ES-I3 (cell line): ENCODE data around the gene BICDL2.

Experiments used
- H3K36me3 ChIP-seq: 2 replicates; pipeline ENCODE4 v1.6.1; 2013; ENCODE audit warnings: mild to moderate bottlenecking, low read length, control low read depth, moderate library complexity; ENCODE audit not compliant: insufficient read depth
- H3K4me1 ChIP-seq: 2 replicates; pipeline ENCODE4 v1.6.1; 2013; ENCODE audit warnings: mild to moderate bottlenecking, control low read depth, low read length; ENCODE audit not compliant: insufficient read depth
- H3K9ac ChIP-seq: 2 replicates; pipeline ENCODE4 v1.6.1; 2013; ENCODE audit warnings: low read depth, mild to moderate bottlenecking, low read length, moderate library complexity
- H3K9me3 ChIP-seq: 2 replicates; pipeline ENCODE4 v1.6.1; 2013; ENCODE audit warnings: mild to moderate bottlenecking, low read length, moderate library complexity; ENCODE audit not compliant: control insufficient read depth, insufficient read depth

The BICDL2 gene

GRCh38 chr16:3008690-3009037 lies 28.1 kb downstream of the BICDL2 start:
- Histone ChIP-seq H3K9ac (peak overlapping the region; percentile 34), H3K4me1 (peaks cover 50% of the 10 kb centered on the region), H3K36me3 (no peaks in the 10 kb centered on the region), H3K9me3 (no peaks in the 10 kb centered on the region)

- H3K4me1 ChIP-seq: peaks cover 45% of the 10 kb centered on the region
- no peaks in the 10 kb centered on the region for H3K36me3 ChIP-seq
- H3K9ac ChIP-seq: peak overlapping the region; percentile 55
- no peaks in the 10 kb centered on the region for H3K9me3 ChIP-seq
Observed at GRCh38 chr16:3007957-3008689, 28.6 kb downstream of the BICDL2 start.

- H3K36me3 ChIP-seq: no peaks in the 10 kb centered on the region
- H3K9ac ChIP-seq: peak overlapping the region; percentile 55
- peaks cover 41% of the 10 kb centered on the region for H3K4me1 ChIP-seq
- no peaks in the 10 kb centered on the region for H3K9me3 ChIP-seq
Observed at GRCh38 chr16:3007059-3007956, 29.4 kb downstream of the BICDL2 start.

- no peaks in the 10 kb centered on the region for H3K9me3 ChIP-seq
- H3K9ac ChIP-seq: peak overlapping the region; percentile 71
- peaks cover 25% of the 10 kb centered on the region for H3K4me1 ChIP-seq
- no peaks in the 10 kb centered on the region for H3K36me3 ChIP-seq
Observed at GRCh38 chr16:3004781-3005284, 31.9 kb downstream of the BICDL2 start.

GRCh38 chr16:3004319-3004718 lies 32.4 kb downstream of the BICDL2 start:
- H3K36me3 ChIP-seq: no peaks in the 10 kb centered on the region
- peaks cover 23% of the 10 kb centered on the region for H3K4me1 ChIP-seq
- H3K9ac ChIP-seq: no peak overlapping the region
- H3K9me3 ChIP-seq: no peaks in the 10 kb centered on the region

- peaks cover 20% of the 10 kb centered on the region for H3K4me1 ChIP-seq
- H3K9ac ChIP-seq: no peak overlapping the region
- H3K36me3 ChIP-seq: no peaks in the 10 kb centered on the region
- no peaks in the 10 kb centered on the region for H3K9me3 ChIP-seq
Observed at GRCh38 chr16:3003582-3004270, 33.0 kb downstream of the BICDL2 start.

- H3K9ac ChIP-seq: no peak overlapping the region
- H3K9me3 ChIP-seq: no peaks in the 10 kb centered on the region
- no peaks in the 10 kb centered on the region for H3K36me3 ChIP-seq
Observed at GRCh38 chr16:3001316-3001715, 35.4 kb downstream of the BICDL2 start.

GRCh38 chr16:3000540-3000939 lies 36.2 kb downstream of the BICDL2 start:
- H3K36me3 ChIP-seq: no peaks in the 10 kb centered on the region
- no peaks in the 10 kb centered on the region for H3K9me3 ChIP-seq
- no peak overlapping the region for H3K9ac ChIP-seq
- H3K4me1 ChIP-seq: peaks cover 6% of the 10 kb centered on the region

More at GRCh38 chr16:3001316-3001715, 35.4 kb downstream of the BICDL2 start:
- H3K4me1 ChIP-seq: peaks cover 6% of the 10 kb centered on the region

- H3K4me1 ChIP-seq: peaks cover 6% of the 10 kb centered on the region
- H3K36me3 ChIP-seq: no peaks in the 10 kb centered on the region
- no peak overlapping the region for H3K9ac ChIP-seq
- no peaks in the 10 kb centered on the region for H3K9me3 ChIP-seq
Observed at GRCh38 chr16:2999929-3000328, 36.8 kb downstream of the BICDL2 start.

- Histone ChIP-seq H3K4me1 (peaks cover 7% of the 10 kb centered on the region), H3K9ac (no peak overlapping the region), H3K36me3 (no peaks in the 10 kb centered on the region), H3K9me3 (no peaks in the 10 kb centered on the region)
Observed at GRCh38 chr16:2996298-2996697, 40.4 kb downstream of the BICDL2 start.

GRCh38 chr16:2992383-2993081 lies 44.2 kb downstream of the BICDL2 start:
- Histone ChIP-seq H3K9me3 (no peaks in the 10 kb centered on the region), H3K4me1 (peaks cover 29% of the 10 kb centered on the region), H3K9ac (no peak overlapping the region), H3K36me3 (no peaks in the 10 kb centered on the region)

- Histone ChIP-seq H3K4me1 (peaks cover 28% of the 10 kb centered on the region), H3K9ac (no peak overlapping the region), H3K36me3 (no peaks in the 10 kb centered on the region), H3K9me3 (no peaks in the 10 kb centered on the region)
Observed at GRCh38 chr16:2991566-2992261, 45.0 kb downstream of the BICDL2 start.

- no peaks in the 10 kb centered on the region for H3K36me3 ChIP-seq
- H3K9me3 ChIP-seq: no peaks in the 10 kb centered on the region
- H3K4me1 ChIP-seq: peaks cover 26% of the 10 kb centered on the region
- H3K9ac ChIP-seq: no peak overlapping the region
Observed at GRCh38 chr16:2990891-2991290, 45.9 kb downstream of the BICDL2 start.
